ENCODE results near the gene CLASP2.

The CLASP2 gene

DNA sequence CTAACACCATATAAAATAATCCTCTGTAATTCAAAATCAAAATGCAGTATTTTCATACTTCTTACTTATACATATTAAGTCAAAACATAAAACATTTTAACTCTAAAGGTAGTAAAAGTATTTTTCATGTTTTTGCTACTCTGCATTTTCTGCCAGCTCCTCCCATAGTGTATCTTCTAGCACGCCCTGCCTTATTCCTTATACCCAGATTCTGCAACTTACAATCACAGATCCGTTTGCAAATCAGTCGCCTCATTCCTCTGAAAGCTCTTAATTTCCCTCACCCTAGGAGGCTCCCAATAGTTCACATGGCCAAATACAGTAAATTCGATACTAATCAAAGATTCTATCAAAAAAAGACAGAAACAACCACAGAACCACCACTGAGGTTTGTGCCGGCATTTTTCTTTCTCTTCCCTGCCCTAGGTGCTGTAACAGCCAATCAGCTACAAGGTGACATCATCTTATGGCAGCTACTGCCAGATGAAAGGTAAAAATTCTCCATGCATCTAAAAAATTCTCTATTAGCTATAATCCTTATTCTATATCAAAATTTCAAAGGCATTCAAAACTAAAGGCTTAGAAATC lies 72.9 kb downstream of the CLASP2 start:
- DNase-seq (ENCODE audit: low spot score), result no peak
- in situ Hi-C loops (cut with MboI; ENCODE audit: low pct_unique_long_range_greater_than_20kb, low sequenced_read_pairs, unreplicated experiment), result no loop called here
- TF ChIP-seq, protein P1, sequence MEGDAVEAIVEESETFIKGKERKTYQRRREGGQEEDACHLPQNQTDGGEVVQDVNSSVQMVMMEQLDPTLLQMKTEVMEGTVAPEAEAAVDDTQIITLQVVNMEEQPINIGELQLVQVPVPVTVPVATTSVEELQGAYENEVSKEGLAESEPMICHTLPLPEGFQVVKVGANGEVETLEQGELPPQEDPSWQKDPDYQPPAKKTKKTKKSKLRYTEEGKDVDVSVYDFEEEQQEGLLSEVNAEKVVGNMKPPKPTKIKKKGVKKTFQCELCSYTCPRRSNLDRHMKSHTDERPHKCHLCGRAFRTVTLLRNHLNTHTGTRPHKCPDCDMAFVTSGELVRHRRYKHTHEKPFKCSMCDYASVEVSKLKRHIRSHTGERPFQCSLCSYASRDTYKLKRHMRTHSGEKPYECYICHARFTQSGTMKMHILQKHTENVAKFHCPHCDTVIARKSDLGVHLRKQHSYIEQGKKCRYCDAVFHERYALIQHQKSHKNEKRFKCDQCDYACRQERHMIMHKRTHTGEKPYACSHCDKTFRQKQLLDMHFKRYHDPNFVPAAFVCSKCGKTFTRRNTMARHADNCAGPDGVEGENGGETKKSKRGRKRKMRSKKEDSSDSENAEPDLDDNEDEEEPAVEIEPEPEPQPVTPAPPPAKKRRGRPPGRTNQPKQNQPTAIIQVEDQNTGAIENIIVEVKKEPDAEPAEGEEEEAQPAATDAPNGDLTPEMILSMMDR (IDR thresholded peaks at IDR 0.05; ENCODE audit: extremely low read depth, insufficient read depth, missing control alignments), result no peak

DNA sequence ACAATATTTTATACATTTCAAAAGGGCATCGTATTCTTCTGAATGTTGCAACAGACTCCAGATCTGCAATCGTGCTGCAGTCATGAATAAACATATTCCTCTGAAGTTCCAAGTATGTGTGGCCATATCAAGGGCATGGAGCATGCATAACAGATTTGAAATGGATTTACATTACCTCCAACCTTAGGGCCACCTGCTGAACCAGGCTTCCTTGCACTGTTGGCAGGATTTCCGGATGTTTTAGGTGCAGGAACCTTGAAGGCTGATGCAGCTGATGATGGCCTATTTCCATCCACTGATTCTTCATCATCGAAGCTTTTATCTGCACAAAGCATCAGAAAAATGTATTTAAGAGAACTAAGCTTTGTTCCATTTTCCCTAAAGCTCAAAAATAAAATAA lies 73.5 kb downstream of the CLASP2 start:
- TF ChIP-seq, protein P1 (IDR thresholded peaks at IDR 0.05; ENCODE audit: extremely low read depth, insufficient read depth, missing control alignments), result no peak
- in situ Hi-C loops (cut with MboI; ENCODE audit: low pct_unique_long_range_greater_than_20kb, low sequenced_read_pairs, unreplicated experiment), result no loop called here
- no peak for DNase-seq (ENCODE audit: low spot score)

DNA sequence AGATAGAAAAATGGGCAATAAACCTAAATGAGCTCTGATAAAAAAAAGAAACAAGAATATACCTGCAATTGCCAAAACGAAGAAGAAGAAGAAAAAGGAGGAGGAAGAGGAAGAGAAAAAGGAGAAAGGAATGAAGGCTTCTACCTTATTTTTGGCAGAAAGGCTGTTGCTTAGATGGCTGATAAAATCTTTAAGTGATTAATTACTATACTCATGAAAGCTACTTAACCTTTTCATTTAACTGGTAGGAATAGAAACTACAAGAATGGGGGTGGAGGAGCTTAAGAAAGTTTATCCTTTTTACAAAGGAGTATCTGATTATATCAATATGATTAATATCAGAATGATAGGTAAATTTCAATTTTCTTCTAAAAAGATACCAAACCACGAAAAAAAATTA lies 75.2 kb downstream of the CLASP2 start:
- in situ Hi-C loops (cut with MboI; ENCODE audit: low pct_unique_long_range_greater_than_20kb, low sequenced_read_pairs, unreplicated experiment), result no loop called here
- TF ChIP-seq, protein P1 (IDR thresholded peaks at IDR 0.05; ENCODE audit: extremely low read depth, insufficient read depth, missing control alignments), result no peak
- no peak for DNase-seq (ENCODE audit: low spot score)

DNA sequence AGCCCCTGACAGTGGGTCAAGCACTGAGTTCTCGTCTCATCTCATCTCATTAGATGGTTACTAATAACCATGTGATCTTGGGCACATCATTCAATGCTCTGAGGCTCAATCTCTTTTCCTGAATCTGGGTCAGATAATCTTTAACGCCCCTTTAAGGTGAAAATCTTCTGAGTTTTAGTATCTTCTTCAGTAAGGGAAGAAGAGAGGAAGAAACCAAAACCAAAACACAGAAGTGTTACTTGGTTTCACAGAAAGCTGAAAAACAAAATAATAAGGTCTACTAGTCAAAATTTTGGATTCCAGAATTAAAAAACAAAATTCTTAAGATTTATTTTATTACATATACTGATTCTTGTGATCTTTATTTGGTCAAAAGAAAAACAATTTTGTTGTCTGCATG lies 78.2 kb downstream of the CLASP2 start:
- in situ Hi-C loops (cut with MboI; ENCODE audit: low pct_unique_long_range_greater_than_20kb, low sequenced_read_pairs, unreplicated experiment), result loop anchor here (5.0 kb wide), 1 partner anchor 132 kb away; no protein-coding TSS in a partner anchor
- TF ChIP-seq, protein P1 (IDR thresholded peaks at IDR 0.05; ENCODE audit: extremely low read depth, insufficient read depth, missing control alignments), result no peak

DNA sequence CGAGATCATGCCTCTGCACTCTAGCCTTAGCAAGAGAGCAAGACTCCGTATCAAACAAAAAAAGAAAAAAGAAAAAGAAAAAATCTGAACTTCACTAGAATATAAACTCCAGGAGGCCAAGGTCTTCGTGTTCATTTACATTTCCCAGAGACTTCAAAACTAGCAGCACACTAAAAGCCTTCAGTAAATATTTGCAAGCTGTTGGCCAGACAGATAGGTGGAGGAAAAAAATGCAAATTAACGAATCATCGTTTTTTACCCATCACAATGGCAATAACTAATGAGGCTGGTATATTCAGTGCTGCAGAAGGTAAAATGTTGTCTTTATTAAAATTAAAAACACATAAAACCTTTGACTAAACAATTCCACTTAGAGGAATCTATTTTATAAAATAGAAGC lies 80.6 kb downstream of the CLASP2 start:
- TF ChIP-seq, protein P1 (IDR thresholded peaks at IDR 0.05; ENCODE audit: extremely low read depth, insufficient read depth, missing control alignments), result no peak
- in situ Hi-C loops (cut with MboI; ENCODE audit: low pct_unique_long_range_greater_than_20kb, low sequenced_read_pairs, unreplicated experiment), result loop anchor here (5.0 kb wide), 1 partner anchor 135 kb away; no protein-coding TSS in a partner anchor
- no peak for DNase-seq (ENCODE audit: low spot score)

More for the DNA sequence above, 78.2 kb downstream of the CLASP2 start:
- DNase-seq (ENCODE audit: low spot score), result no peak

DNA sequence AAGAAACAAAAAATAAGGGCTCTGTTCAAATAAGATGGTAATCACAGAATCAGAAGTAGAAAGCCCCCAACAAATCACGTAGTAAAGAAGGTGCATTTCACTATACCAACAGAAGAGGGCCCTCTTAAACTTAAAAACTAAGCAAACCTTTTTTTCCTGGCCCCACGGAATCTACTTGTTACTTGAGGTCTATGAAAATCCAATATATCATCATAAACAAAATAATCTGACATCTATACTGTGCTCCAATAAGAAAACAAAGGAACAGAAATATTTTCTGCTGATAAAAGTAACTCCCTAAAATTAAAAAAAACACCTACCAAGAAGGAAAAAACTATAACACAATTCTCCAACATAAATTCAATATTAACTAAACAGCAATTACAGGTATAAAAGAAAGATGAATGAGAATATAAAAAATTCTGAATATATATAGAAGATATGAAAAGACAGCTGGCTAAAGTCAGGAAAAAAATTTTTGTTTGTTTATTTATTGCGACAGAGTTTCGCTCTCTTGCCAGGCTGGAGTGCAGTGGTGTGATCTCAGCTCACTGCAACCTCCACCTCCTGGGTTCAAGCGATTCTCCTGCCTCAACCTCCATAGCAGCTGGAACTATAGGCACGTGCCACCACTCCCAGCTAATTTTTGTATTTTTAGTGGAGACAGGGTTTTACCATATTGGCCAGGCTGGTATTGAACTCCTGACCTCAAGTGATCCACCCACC lies 81.8 kb downstream of the CLASP2 start:
- DNase-seq (ENCODE audit: low spot score), result peak; percentile 27
- TF ChIP-seq, protein P1 (IDR thresholded peaks at IDR 0.05; ENCODE audit: extremely low read depth, insufficient read depth, missing control alignments), result peak; percentile 51
- in situ Hi-C loops (cut with MboI; ENCODE audit: low pct_unique_long_range_greater_than_20kb, low sequenced_read_pairs, unreplicated experiment), result loop anchor here (5.0 kb wide), 1 partner anchor 136 kb away; no protein-coding TSS in a partner anchor
